WI38 (cell line): ENCODE results near the gene TMEM121B.

Experiments
- H3K4me3 ChIP-seq: 2 replicates; pipeline ENCODE4 v1.5.1; 2011; ENCODE audit warnings: low read depth, mild to moderate bottlenecking, control low read depth, low read length
- TF ChIP-seq, protein P1 (sequence below): IDR thresholded peaks from 2 replicates; pipeline ENCODE4 v1.5.1; 2012; ENCODE audit warnings: low read depth, mild to moderate bottlenecking, control low read depth, low read length

TMEM121B gene

DNA sequence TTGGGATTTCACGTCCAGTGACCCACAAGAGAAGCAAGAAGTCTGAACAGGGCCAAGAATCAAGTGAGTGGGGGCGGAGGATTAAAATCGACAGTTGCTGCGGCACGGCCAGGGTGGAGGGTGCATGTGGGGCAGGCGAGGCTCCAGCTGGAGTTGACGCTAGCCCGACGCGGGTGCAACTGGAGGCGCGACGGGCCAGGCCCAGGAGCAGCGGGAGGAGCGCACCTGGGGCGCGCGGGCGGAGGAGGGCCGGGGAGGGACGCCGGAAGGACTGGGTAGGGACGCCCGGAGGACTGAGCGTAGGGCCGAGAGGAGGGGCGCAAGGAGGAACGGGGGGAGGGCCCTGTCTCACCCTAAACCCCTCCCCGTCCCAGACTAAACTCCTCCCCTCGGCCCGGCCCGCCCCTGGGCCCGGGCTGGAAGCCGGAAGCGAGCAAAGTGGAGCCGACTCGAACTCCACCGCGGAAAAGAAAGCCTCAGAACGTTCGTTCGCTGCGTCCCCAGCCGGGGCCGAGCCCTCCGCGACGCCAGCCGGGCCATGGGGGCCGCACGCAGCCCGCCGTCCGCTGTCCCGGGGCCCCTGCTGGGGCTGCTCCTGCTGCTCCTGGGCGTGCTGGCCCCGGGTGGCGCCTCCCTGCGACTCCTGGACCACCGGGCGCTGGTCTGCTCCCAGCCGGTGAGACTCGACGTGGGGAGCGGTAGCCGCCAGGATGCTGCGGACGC lies 36.4 kb downstream of the TMEM121B start, which contains the start of gene IL17RA:
IL17RA (plus strand) TSS at position 447 of the 723 bp plus-strand sequence; CDS start at position 539, 92 bp downstream.
- H3K4me3 ChIP-seq, result peak within 1 kb of the TSS; percentile 85
- TF ChIP-seq, protein P1, sequence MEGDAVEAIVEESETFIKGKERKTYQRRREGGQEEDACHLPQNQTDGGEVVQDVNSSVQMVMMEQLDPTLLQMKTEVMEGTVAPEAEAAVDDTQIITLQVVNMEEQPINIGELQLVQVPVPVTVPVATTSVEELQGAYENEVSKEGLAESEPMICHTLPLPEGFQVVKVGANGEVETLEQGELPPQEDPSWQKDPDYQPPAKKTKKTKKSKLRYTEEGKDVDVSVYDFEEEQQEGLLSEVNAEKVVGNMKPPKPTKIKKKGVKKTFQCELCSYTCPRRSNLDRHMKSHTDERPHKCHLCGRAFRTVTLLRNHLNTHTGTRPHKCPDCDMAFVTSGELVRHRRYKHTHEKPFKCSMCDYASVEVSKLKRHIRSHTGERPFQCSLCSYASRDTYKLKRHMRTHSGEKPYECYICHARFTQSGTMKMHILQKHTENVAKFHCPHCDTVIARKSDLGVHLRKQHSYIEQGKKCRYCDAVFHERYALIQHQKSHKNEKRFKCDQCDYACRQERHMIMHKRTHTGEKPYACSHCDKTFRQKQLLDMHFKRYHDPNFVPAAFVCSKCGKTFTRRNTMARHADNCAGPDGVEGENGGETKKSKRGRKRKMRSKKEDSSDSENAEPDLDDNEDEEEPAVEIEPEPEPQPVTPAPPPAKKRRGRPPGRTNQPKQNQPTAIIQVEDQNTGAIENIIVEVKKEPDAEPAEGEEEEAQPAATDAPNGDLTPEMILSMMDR, result no peak

DNA sequence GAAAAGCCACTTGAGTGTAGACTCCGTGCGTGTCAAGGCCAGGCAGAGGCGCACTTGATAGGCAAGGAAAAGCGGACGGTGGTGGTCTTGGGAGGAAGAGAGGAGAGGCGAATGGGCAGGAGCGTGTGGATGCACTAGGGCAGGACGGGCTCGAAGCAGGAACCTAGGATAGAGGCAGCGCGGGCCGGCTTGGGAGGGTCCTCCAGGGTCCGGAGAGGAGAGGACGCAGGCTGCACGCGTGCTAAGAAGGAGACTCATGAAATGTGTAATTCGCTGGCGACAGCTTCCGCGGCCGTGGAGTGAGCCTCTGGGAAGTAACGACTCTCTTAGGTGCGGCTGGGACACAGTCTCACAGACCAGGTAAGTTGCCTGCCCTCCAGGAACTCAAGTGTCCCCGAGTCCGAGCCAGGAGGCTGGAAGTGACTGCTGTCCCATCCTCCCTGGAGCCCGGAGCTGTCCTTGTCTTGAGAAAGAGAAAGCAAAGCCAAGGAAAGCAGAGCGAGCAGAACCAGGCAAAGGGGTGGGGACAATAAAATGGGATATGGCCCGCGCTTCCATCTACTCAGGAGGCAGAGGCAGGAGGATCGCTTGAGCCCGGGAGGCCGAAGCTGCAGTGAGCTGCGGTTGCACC lies 37.2 kb downstream of the TMEM121B start:
- H3K4me3 ChIP-seq, result peak overlapping the region; percentile 85

DNA sequence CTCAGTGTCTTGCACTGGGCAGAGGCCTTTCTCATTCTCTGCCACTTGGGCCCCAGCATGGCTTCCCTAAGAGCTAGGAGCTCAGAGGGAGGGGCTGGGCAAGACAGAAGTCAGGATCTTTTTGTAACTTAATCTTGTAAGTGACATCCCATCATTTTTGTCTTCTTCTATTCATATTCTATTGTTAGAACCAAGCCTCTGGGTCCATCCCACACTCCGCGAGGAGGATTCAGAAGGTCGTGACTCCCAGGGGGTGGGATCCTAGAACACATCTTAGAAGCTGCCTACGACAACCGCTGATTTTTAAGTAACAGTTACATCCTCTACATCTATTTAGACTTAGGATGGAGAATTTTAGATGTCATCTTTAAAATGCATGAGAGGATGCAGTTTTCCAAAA lies 37.9 kb downstream of the TMEM121B start:
- no peak overlapping the region for H3K4me3 ChIP-seq
- TF ChIP-seq, protein P1, result no peak

More for the DNA sequence above, 37.2 kb downstream of the TMEM121B start:
- TF ChIP-seq, protein P1, result no peak

DNA sequence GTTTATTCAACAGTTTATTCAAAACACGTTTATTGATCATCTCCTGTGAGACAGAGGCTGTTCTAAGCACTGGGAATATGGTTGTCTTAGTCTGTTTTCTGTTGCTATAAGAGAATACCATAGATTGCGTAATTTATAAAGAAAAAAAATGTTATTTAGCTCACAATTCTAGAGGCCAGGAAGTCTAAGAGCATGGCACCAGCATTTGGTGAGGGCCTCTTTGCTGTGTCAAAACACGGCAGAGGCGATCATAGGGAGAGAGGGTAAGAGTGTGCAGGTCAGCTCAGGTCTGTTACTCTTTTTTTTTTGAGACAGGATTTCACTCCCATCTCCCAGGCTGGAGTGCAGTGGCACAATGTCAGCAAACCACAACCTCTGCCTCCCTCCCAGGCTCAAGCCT lies 41.6 kb downstream of the TMEM121B start:
- H3K4me3 ChIP-seq, result no peak overlapping the region
- TF ChIP-seq, protein P1, result no peak

DNA sequence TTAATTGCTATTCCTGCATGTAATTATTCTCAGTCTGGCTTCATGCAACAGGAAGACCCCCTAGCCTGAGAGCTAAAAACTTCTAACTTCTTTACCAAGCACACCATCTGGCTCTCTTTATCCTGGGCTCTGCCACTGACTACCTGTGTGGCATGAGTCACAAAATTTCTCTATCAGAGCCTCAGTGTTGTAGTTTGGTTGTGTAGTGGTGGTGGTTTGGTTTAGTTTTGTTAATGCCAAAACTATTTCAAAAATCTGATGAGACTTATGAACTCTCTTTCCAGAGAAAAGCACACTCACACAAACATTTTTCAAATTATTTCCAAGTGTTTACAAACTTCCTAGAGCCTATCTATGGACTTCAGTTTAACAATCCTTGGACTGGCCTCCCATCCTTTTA lies 43.9 kb downstream of the TMEM121B start:
- TF ChIP-seq, protein P1, result no peak
- no peak overlapping the region for H3K4me3 ChIP-seq

DNA sequence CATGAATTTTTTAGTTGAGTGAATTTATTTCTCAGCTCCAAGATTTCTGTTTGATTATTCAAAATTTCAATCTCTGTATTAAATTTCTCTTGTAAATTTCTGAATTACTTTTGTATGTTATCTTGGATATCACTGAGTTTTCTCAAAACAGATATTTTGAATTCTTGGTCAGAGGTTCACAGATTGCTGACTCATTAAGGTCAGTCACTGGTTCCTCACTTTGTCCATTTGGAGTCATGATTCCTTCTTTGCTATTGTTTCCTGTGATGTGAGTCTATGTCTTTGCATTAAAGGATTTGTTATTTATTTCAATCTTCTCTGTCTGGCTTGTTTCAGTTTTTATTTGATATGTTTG lies 46.5 kb downstream of the TMEM121B start:
- H3K4me3 ChIP-seq, result no peak overlapping the region
- TF ChIP-seq, protein P1, result no peak

DNA sequence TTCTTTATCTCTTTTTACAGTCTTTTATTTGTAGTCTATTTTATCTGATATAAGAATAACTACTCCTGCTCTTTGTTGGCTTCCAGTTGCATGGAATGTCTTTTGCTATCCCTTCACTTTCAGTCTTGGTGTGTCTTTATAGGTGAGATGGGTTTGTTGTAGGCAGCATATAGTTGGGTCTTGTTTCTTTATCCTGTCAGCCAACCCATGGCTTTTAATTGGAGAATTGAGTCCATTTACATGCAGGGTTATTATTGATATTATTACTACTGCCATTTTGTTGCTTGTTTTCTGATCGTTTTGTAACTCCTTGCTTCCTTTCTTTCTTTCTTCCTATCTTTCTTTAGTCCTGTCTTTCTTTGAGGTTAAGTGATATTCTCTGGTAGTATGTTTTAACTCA lies 48.3 kb downstream of the TMEM121B start:
- no peak overlapping the region for H3K4me3 ChIP-seq
- TF ChIP-seq, protein P1, result no peak
